Trophoblast cell (in vitro differentiated cells and primary cell): Measurements from ENCODE around the gene VWA5B1.

Experiments used
- DNase-seq, 2 donors: peaks; one replicate each; pipeline ENCODE4 v3.0.0-alpha.2; 2016
- H2AFZ ChIP-seq: 2 replicates; pipeline ENCODE4 v1.6.1; 2013; ENCODE audit warnings: low read length, moderate library complexity, mild to moderate bottlenecking; ENCODE audit not compliant: insufficient read depth, poor library complexity
- H2AK5ac ChIP-seq: 2 replicates; pipeline ENCODE4 v1.6.1; 2013; ENCODE audit warnings: mild to moderate bottlenecking, low read length
- H2BK120ac ChIP-seq: 2 replicates; pipeline ENCODE4 v1.6.1; 2013; ENCODE audit warnings: low read length, mild to moderate bottlenecking, moderate library complexity; ENCODE audit not compliant: insufficient read depth, poor library complexity
- H2BK12ac ChIP-seq: 2 replicates; pipeline ENCODE4 v1.6.1; 2013; ENCODE audit warnings: mild to moderate bottlenecking, low read length, moderate library complexity
- H2BK5ac ChIP-seq: 2 replicates; pipeline ENCODE4 v1.6.1; 2013; ENCODE audit warnings: low read length, low read depth, moderate library complexity, mild to moderate bottlenecking; ENCODE audit not compliant: poor library complexity
- H3K14ac ChIP-seq: 2 replicates; pipeline ENCODE4 v1.6.1; 2013; ENCODE audit warnings: mild to moderate bottlenecking, low read length
- H3K18ac ChIP-seq: 2 replicates; pipeline ENCODE4 v1.6.1; 2013; ENCODE audit warnings: mild to moderate bottlenecking, low read length
- H3K23ac ChIP-seq: 2 replicates; pipeline ENCODE4 v1.6.1; 2013; ENCODE audit warnings: low read length
- H3K27ac ChIP-seq: 2 replicates; pipeline ENCODE4 v1.5.1; 2013; ENCODE audit warnings: low read depth, mild to moderate bottlenecking, inconsistent platforms, low read length, moderate library complexity
- H3K27me3 ChIP-seq: 2 replicates; pipeline ENCODE4 v1.6.1; 2013; ENCODE audit warnings: inconsistent platforms, mild to moderate bottlenecking, low read length, moderate library complexity; ENCODE audit not compliant: insufficient read depth
- H3K36me3 ChIP-seq, 2 experiments: 1 replicate in 1 of 2; 2 replicates in 1 of 2; pipeline ENCODE4 v1.6.1; 2013; ENCODE audit warnings: low read length in 2 of 2, mild to moderate bottlenecking in 2 of 2, moderate library complexity in 1 of 2; ENCODE audit not compliant: insufficient read depth in 2 of 2, control insufficient read depth in 1 of 2
- H3K4ac ChIP-seq: 2 replicates; pipeline ENCODE4 v1.6.1; 2013; ENCODE audit warnings: low read depth, mild to moderate bottlenecking, low read length, moderate library complexity
- H3K4me1 ChIP-seq, 2 experiments: 1 replicate in 1 of 2; 2 replicates in 1 of 2; pipeline ENCODE4 v1.6.1; 2013; ENCODE audit warnings: low read length in 2 of 2, mild to moderate bottlenecking in 2 of 2, moderate library complexity in 1 of 2; ENCODE audit not compliant: insufficient read depth in 2 of 2, control insufficient read depth in 1 of 2
- H3K4me2 ChIP-seq: 2 replicates; pipeline ENCODE4 v1.6.1; 2013; ENCODE audit warnings: inconsistent platforms, mild to moderate bottlenecking, low read length, moderate library complexity
- H3K4me3 ChIP-seq: 2 replicates; pipeline ENCODE4 v1.5.1; 2013; ENCODE audit warnings: mild to moderate bottlenecking, low read depth, low read length, inconsistent platforms
- H3K79me1 ChIP-seq: one replicate; pipeline ENCODE4 v1.6.1; 2013; ENCODE audit warnings: low read length
- H3K79me2 ChIP-seq: 2 replicates; pipeline ENCODE4 v1.6.1; 2013; ENCODE audit warnings: low read length, mild to moderate bottlenecking; ENCODE audit not compliant: control insufficient read depth, insufficient read depth, poor library complexity
- H3K9ac ChIP-seq: 2 replicates; pipeline ENCODE4 v1.6.1; 2013; ENCODE audit warnings: mild to moderate bottlenecking, low read length
- H3K9me3 ChIP-seq: 2 replicates; pipeline ENCODE4 v1.6.1; 2013; ENCODE audit warnings: low read depth, mild to moderate bottlenecking, control low read depth, inconsistent platforms, low read length; ENCODE audit not compliant: insufficient read depth
- H4K12ac ChIP-seq: 2 replicates; pipeline ENCODE4 v1.6.1; 2013; ENCODE audit warnings: low read depth, mild to moderate bottlenecking, low read length, moderate library complexity
- H4K8ac ChIP-seq: 2 replicates; pipeline ENCODE4 v1.6.1; 2013; ENCODE audit warnings: low read depth, mild to moderate bottlenecking, low read length, moderate library complexity
- H4K91ac ChIP-seq: one replicate; pipeline ENCODE4 v1.6.1; 2013; ENCODE audit warnings: low read depth, mild to moderate bottlenecking, low read length, moderate library complexity
- WGBS: extraction: QIAGEN DNeasy Blood & Tissue Kit; methylation state at CpG from one replicate; pipeline ENCODE4 v1.1.7; 2013; ENCODE audit warnings: missing lambda C conversion rate; ENCODE audit not compliant: insufficient read length, insufficient coverage; ENCODE audit errors: extremely low coverage; 5-methylcytosine and 5-hydroxymethylcytosine counted together

The VWA5B1 gene

GRCh38 chr1:20357796-20358195 lies 67.1 kb downstream of the VWA5B1 start:
- peaks cover 5% of the 10 kb centered on the region in 2 experiments for H3K4me1 ChIP-seq
- H2AFZ ChIP-seq, result no peak overlapping the region
- no peak overlapping the region for H3K4ac ChIP-seq
- H4K8ac ChIP-seq, result no peak overlapping the region
- no peak overlapping the region for H4K91ac ChIP-seq
- H4K12ac ChIP-seq, result no peak overlapping the region
- no peak overlapping the region for H3K14ac ChIP-seq
- H3K27me3 ChIP-seq, result no peaks in the 10 kb centered on the region
- H3K79me1 ChIP-seq, result no peaks in the 10 kb centered on the region
- H3K23ac ChIP-seq, result no peak overlapping the region
- WGBS, result no CpG with 5 or more reads among the region's 8 CpGs
- no peak overlapping the region for H2BK120ac ChIP-seq
- H2BK12ac ChIP-seq, result no peak overlapping the region
- no peak overlapping the region for H2AK5ac ChIP-seq
- no peaks in the 10 kb centered on the region for H3K79me2 ChIP-seq
- DNase-seq, result no peak
- no peak overlapping the region for H2BK5ac ChIP-seq
- no peak overlapping the region for H3K9ac ChIP-seq
- H3K27ac ChIP-seq, result no peak overlapping the region
- H3K18ac ChIP-seq, result no peak overlapping the region
- no peaks in the 10 kb centered on the region for H3K36me3 ChIP-seq
- no peaks in the 10 kb centered on the region for H3K9me3 ChIP-seq
- no peak overlapping the region for H3K4me3 ChIP-seq
- no peak overlapping the region for H3K4me2 ChIP-seq

GRCh38 chr1:20358761-20359263 lies 68.1 kb downstream of the VWA5B1 start:
- no peak for DNase-seq

GRCh38 chr1:20359451-20360330 lies 69.0 kb downstream of the VWA5B1 start:
- DNase-seq, result no peak
- no peak overlapping the region for H2AFZ ChIP-seq
- H2BK120ac ChIP-seq, result no peak overlapping the region
- H3K4me2 ChIP-seq, result no peak overlapping the region
- H3K36me3 ChIP-seq, result no peaks in the 10 kb centered on the region
- WGBS, result no CpG with 5 or more reads among the region's 15 CpGs
- H3K14ac ChIP-seq, result no peak overlapping the region
- no peak overlapping the region for H3K9ac ChIP-seq
- H4K12ac ChIP-seq, result no peak overlapping the region
- H2AK5ac ChIP-seq, result no peak overlapping the region
- H3K4ac ChIP-seq, result no peak overlapping the region
- peaks cover 5% of the 10 kb centered on the region in 2 experiments for H3K4me1 ChIP-seq
- no peak overlapping the region for H4K91ac ChIP-seq
- no peak overlapping the region for H2BK12ac ChIP-seq
- peaks cover 1% of the 10 kb centered on the region for H3K27me3 ChIP-seq
- no peak overlapping the region for H3K23ac ChIP-seq
- no peak overlapping the region for H3K4me3 ChIP-seq
- no peak overlapping the region for H3K18ac ChIP-seq
- H4K8ac ChIP-seq, result no peak overlapping the region
- H2BK5ac ChIP-seq, result no peak overlapping the region
- no peak overlapping the region for H3K27ac ChIP-seq
- H3K9me3 ChIP-seq, result no peaks in the 10 kb centered on the region
- no peaks in the 10 kb centered on the region for H3K79me2 ChIP-seq
- H3K79me1 ChIP-seq, result no peaks in the 10 kb centered on the region

More at GRCh38 chr1:20358761-20359263, 68.1 kb downstream of the VWA5B1 start:
- Histone ChIP-seq H2AK5ac (no peak overlapping the region), H3K79me2 (no peaks in the 10 kb centered on the region), H3K79me1 (no peaks in the 10 kb centered on the region), H3K18ac (no peak overlapping the region), H4K91ac (no peak overlapping the region), H3K9me3 (no peaks in the 10 kb centered on the region), H4K8ac (no peak overlapping the region), H3K9ac (no peak overlapping the region), H3K4me2 (no peak overlapping the region), H3K4me3 (no peak overlapping the region), H3K36me3 (no peaks in the 10 kb centered on the region), H3K4me1 (peaks cover 5% of the 10 kb centered on the region in 2 experiments), H3K23ac (no peak overlapping the region), H2BK5ac (no peak overlapping the region), H3K14ac (no peak overlapping the region), H3K4ac (no peak overlapping the region), H2AFZ (no peak overlapping the region), H2BK120ac (no peak overlapping the region), H3K27ac (no peak overlapping the region), H3K27me3 (no peaks in the 10 kb centered on the region), H4K12ac (no peak overlapping the region), H2BK12ac (no peak overlapping the region)
- whole genome bisulfite sequencing, result no CpG with 5 or more reads among the region's 12 CpGs

GRCh38 chr1:20361401-20361800 lies 70.7 kb downstream of the VWA5B1 start:
- no CpG with 5 or more reads among the region's 7 CpGs for WGBS
- H2AK5ac ChIP-seq, result no peak overlapping the region
- no peaks in the 10 kb centered on the region for H3K79me2 ChIP-seq

More at GRCh38 chr1:20361401-20361800, 70.7 kb downstream of the VWA5B1 start:
- peaks cover 18% of the 10 kb centered on the region for H3K27me3 ChIP-seq
- H3K18ac ChIP-seq, result no peak overlapping the region
- peaks cover 6 to 7% of the 10 kb centered on the region in 2 experiments for H3K4me1 ChIP-seq
- H3K14ac ChIP-seq, result no peak overlapping the region
- H3K9me3 ChIP-seq, result no peaks in the 10 kb centered on the region
- H2BK120ac ChIP-seq, result no peak overlapping the region
- no peak overlapping the region for H3K4me3 ChIP-seq
- no peak overlapping the region for H2BK5ac ChIP-seq
- no peak for DNase-seq
- no peak overlapping the region for H4K8ac ChIP-seq
- H2AFZ ChIP-seq, result no peak overlapping the region
- H3K79me1 ChIP-seq, result no peaks in the 10 kb centered on the region
- no peak overlapping the region for H3K4ac ChIP-seq
- H2BK12ac ChIP-seq, result no peak overlapping the region
- no peaks in the 10 kb centered on the region for H3K36me3 ChIP-seq
- no peak overlapping the region for H3K27ac ChIP-seq
- H3K23ac ChIP-seq, result no peak overlapping the region
- H3K9ac ChIP-seq, result no peak overlapping the region
- H4K91ac ChIP-seq, result no peak overlapping the region
- no peak overlapping the region for H4K12ac ChIP-seq
- no peak overlapping the region for H3K4me2 ChIP-seq
